PC-9 (cell line): ENCODE data around the gene ZNF607. TPM values are rescaled to one million over a fixed set of nuclear protein-coding genes. Genes with fewer than 3 reads are reported as not detected.

Source experiments
- BruUV-seq: library from RNA; stranded (reverse); fragments of 400-500 nt; replicated peaks from 2 replicates; lab custom pipeline; 2021; lab: Mats Ljungman, UMichigan
- CTCF ChIA-PET: fragments of 300-600 bp; sonication (Branson Sonifier 250); formaldehyde crosslinking; loops from one replicate; lab custom pipeline; 2022; ENCODE audit warnings: antibody characterized with exemption; lab: Charles Lee
- POLR2A ChIA-PET: fragments of 300-600 bp; sonication (Branson Sonifier 250); formaldehyde crosslinking; loops from one replicate; lab custom pipeline; 2022; ENCODE audit warnings: antibody characterized with exemption; ENCODE audit not compliant: unreplicated experiment; lab: Charles Lee
- DNase-seq, 2 experiments: peaks; one replicate each; pipeline versions ENCODE4 v3.0.0 to v3.0.0-alpha.2; 2015 to 2022; ENCODE audit warnings: mixed read lengths in 1 of 2
- H2AFZ ChIP-seq: fragments of 200-600 bp; sonication (generic); 2 replicates; pipeline ENCODE4 v1.8.1; 2017; ENCODE audit warnings: antibody characterized with exemption
- H3F3A ChIP-seq: fragments of 200-600 bp; sonication (generic); 2 replicates; pipeline ENCODE4 v1.8.1; 2017; ENCODE audit warnings: antibody characterized with exemption, mild to moderate bottlenecking, low read depth; ENCODE audit not compliant: insufficient read depth
- H3K27ac ChIP-seq: fragments of 200-600 bp; sonication (generic); 2 replicates; pipeline ENCODE4 v1.6.1; 2016; ENCODE audit warnings: mixed run types
- H3K27me3 ChIP-seq: fragments of 200-600 bp; sonication (generic); 2 replicates; pipeline ENCODE4 v1.6.1; 2016; ENCODE audit warnings: low read depth, mixed run types; ENCODE audit not compliant: insufficient read depth
- H3K36me3 ChIP-seq: fragments of 200-600 bp; sonication (generic); 2 replicates; pipeline ENCODE4 v1.6.1; 2016; ENCODE audit warnings: low read depth, mixed run types
- H3K4me1 ChIP-seq: fragments of 200-600 bp; sonication (generic); replicated peaks from 2 replicates; pipeline ENCODE4 v1.6.1; 2016; ENCODE audit warnings: mixed run types; ENCODE audit not compliant: insufficient read depth
- H3K4me2 ChIP-seq: fragments of 200-600 bp; sonication (generic); 2 replicates; pipeline ENCODE4 v1.6.1; 2017; ENCODE audit warnings: mixed run types
- H3K4me3 ChIP-seq: fragments of 200-600 bp; sonication (generic); 2 replicates; pipeline ENCODE4 v1.6.1; 2016; ENCODE audit warnings: mixed run types
- H3K79me2 ChIP-seq: fragments of 200-600 bp; sonication (generic); 2 replicates; pipeline ENCODE4 v1.6.1; 2017; ENCODE audit warnings: low read depth, mixed run types
- H3K9me2 ChIP-seq: fragments of 200-600 bp; sonication (generic); 2 replicates; pipeline ENCODE4 v1.8.1; 2017; ENCODE audit warnings: mild to moderate bottlenecking; ENCODE audit not compliant: insufficient read depth
- H3K9me3 ChIP-seq: fragments of 200-600 bp; sonication (generic); 2 replicates; pipeline ENCODE4 v1.8.1; 2016; ENCODE audit warnings: low read depth; ENCODE audit not compliant: insufficient read depth
- H4K20me1 ChIP-seq: fragments of 200-600 bp; sonication (generic); 2 replicates; pipeline ENCODE4 v1.8.1; 2017; ENCODE audit not compliant: insufficient read depth
- CTCF ChIP-seq: fragments of 200-600 bp; sonication (generic); conservative IDR thresholded peaks from 2 replicates; pipeline ENCODE4 v1.6.1; 2017; ENCODE audit warnings: mixed run types, antibody characterized with exemption, mild to moderate bottlenecking, moderate library complexity
- EZH2 ChIP-seq: fragments of 200-600 bp; sonication (generic); IDR thresholded peaks from 2 replicates; pipeline ENCODE4 v1.8.0; 2017; ENCODE audit warnings: antibody characterized with exemption, low read depth
- intact Hi-C: fragments of 100-400 bp; cut with micrococcal nuclease; formaldehyde crosslinking; loops from one replicate; pipeline ENCODE4 v1.10.0; 2022; ENCODE audit not compliant: unreplicated experiment
- total RNA-seq: library from RNA; stranded (reverse); gene quantifications from 2 replicates; pipeline ENCODE4 v1.2.3, GENCODE V29; 2021

ZNF607 gene
- total RNA-seq, 1 experiment from 2014 or later = 12.5 TPM

DNA sequence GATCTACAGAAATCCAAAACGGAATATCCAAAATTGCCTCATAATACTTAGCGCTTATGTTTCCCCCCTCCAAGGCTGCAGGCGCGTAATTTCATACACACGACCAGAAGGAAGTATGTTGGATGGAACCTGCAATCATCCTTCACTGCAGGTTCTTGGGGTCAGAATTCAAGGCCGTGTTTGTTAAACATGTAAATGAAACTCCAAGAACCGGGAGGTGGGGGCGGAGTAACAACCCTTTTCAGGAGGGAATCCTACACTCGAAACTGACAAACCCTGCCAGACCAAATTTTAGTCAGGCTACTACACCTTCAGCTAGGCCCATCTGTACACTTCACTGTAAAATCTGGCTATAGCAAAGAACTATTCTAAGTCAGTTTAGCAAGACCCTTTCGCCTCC, 1.3 kb downstream of the ZNF607 start:
- ChIA-PET CTCF (no interaction called here), POLR2A (no interaction called here)
- Histone ChIP-seq H3K4me1 (peaks cover 11% of the 10 kb centered on the region; the same call in 1 of the 2 replicates), H4K20me1 (no peaks in the 10 kb centered on the region), H3K36me3 (peaks cover 5% of the 10 kb centered on the region; the same call in 1 of the 2 replicates), H3K9me3 (peaks cover 23% of the 10 kb centered on the region), H2AFZ (no peak overlapping the region), H3K4me3 (peak overlapping the region; percentile 60), H3K27me3 (no peaks in the 10 kb centered on the region), H3K9me2 (no peaks in the 10 kb centered on the region), H3K79me2 (peaks cover 14% of the 10 kb centered on the region), H3K4me2 (peak overlapping the region; percentile 92), H3F3A (0 out of 2 replicates have a peak, but pooled peaks cover 4% of the 10 kb centered on the region), H3K27ac (no peak overlapping the region)
- DNase-seq = no peak
- intact Hi-C loops = loop anchor here (2.0 kb wide), 1 partner anchor 60 kb away; the partner anchor contains the start of gene ZNF573
- BruUV-seq = no TSS peak
- TF ChIP-seq EZH2 (no peak), CTCF (no peak)

DNA sequence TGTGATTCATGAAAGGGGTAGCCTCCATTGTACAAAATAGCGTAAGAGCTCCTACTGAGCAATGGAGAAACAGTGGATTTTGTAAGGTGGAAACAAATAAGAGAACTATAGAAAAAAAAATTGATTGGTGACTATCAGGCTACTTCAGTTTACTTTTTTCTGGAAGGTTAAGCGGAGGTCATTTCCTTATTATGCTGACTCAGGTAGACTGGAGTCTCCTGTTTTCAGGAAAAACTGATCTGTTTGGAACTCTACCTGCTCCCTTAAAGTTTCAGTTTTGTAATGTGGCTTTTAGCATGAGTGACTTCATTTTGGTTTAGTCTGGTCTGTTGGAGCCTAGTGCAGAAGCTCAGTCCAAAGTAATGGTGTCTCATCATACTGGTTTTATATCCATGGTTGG, 3.4 kb downstream of the ZNF607 start:
- Histone ChIP-seq H3K4me3 (no peak overlapping the region), H3K9me3 (peaks cover 22% of the 10 kb centered on the region), H3K27me3 (no peaks in the 10 kb centered on the region), H3K4me1 (peaks cover 11% of the 10 kb centered on the region; the same call in 1 of the 2 replicates), H2AFZ (no peak overlapping the region), H3K36me3 (peaks cover 14% of the 10 kb centered on the region), H3K9me2 (no peaks in the 10 kb centered on the region), H3K4me2 (no peak overlapping the region), H3F3A (0 out of 2 replicates have a peak, but pooled peaks cover 4% of the 10 kb centered on the region), H3K27ac (no peak overlapping the region), H4K20me1 (no peaks in the 10 kb centered on the region), H3K79me2 (peaks cover 14% of the 10 kb centered on the region)
- TF ChIP-seq CTCF (no peak), EZH2 (no peak)
- BruUV-seq = no TSS peak
- ChIA-PET CTCF (no interaction called here), POLR2A (no interaction called here)
- no peak for DNase-seq
- intact Hi-C loops = no loop called here

DNA sequence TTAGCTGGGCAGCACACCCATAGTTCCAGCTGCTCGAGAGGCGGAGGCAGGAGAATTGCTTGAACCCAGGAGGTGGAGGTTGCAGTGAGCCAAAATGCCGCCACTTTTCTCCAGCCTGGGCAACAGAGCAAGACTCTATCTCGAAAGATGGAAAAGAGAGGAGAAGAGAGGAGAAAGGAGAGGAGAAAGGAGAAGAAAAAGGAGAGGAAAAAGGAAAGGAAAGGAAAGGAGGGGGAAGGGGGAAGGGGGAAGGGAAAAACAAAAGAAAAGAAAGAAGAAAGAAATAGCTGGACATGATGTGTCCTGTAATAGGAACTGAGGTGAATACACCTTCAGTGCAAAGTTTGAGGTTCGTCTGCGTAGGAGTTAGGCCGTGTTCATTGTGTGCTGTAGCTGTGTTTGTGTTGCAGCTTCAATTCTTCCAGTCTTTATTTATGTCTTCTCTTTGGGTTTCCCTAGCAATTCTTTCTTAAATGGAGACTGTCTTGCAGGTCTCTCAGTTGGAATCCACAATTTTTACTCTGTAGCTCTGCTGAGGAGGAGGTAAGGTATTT, 13.4 kb downstream of the ZNF607 start:
- POLR2A ChIA-PET = no interaction called here
- H4K20me1 ChIP-seq = no peaks in the 10 kb centered on the region
- H3K4me2 ChIP-seq = no peak overlapping the region
- DNase-seq = no peak
- H3K4me1 ChIP-seq = no peaks in the 10 kb centered on the region
- H3K27ac ChIP-seq = no peak overlapping the region
- BruUV-seq = no TSS peak
- H3K79me2 ChIP-seq = no peaks in the 10 kb centered on the region
- H3K9me2 ChIP-seq = no peaks in the 10 kb centered on the region
- H2AFZ ChIP-seq = no peak overlapping the region
- H3K36me3 ChIP-seq = peaks cover 41% of the 10 kb centered on the region
- peaks cover 17% of the 10 kb centered on the region for H3K9me3 ChIP-seq
- TF ChIP-seq EZH2 (no peak), CTCF (no peak)
- CTCF ChIA-PET = no interaction called here
- H3F3A ChIP-seq = no peaks in the 10 kb centered on the region
- H3K27me3 ChIP-seq = no peaks in the 10 kb centered on the region
- no peak overlapping the region for H3K4me3 ChIP-seq
- intact Hi-C loops = no loop called here
